Testis (tissue), 3 donors: ENCODE results near the gene RRP9. TPM values are rescaled to one million over a fixed set of nuclear protein-coding genes. Genes with fewer than 3 reads are reported as not detected.

Source experiments
- DNase-seq: peaks from one replicate; pipeline ENCODE4 v3.0.0-alpha.2; 2019
- H3K27ac ChIP-seq, 2 donors: fragments of 200-600 bp; sonication (generic); one replicate each; pipeline ENCODE4 v1.5.1; 2019
- H3K27me3 ChIP-seq: fragments of 200-600 bp; sonication (generic); one replicate; pipeline ENCODE4 v1.5.1; 2019
- H3K36me3 ChIP-seq: fragments of 200-600 bp; sonication (generic); one replicate; pipeline ENCODE4 v1.5.1; 2017; ENCODE audit warnings: low read depth; ENCODE audit errors: missing control alignments
- H3K4me1 ChIP-seq: fragments of 200-600 bp; sonication (generic); one replicate; pipeline ENCODE4 v1.5.1; 2019
- H3K4me3 ChIP-seq, 2 donors: fragments of 200-600 bp; sonication (generic); one replicate each; pipeline ENCODE4 v1.5.1; 2017 to 2019
- H3K9me3 ChIP-seq: fragments of 200-600 bp; sonication (generic); one replicate; pipeline ENCODE4 v1.5.1; 2017
- CTCF ChIP-seq, 3 experiments: fragments of 450-650 bp in 2 of 3; fragments of 200-600 bp in 1 of 3; sonication (generic) in 1 of 3; IDR thresholded peaks; one replicate each; pipeline ENCODE4 v1.5.1; 2016 to 2019; ENCODE audit warnings: antibody characterized with exemption in 3 of 3, mild to moderate bottlenecking in 2 of 3, moderate library complexity in 1 of 3
- POLR2A ChIP-seq: fragments of 450-650 bp; IDR thresholded peaks from one replicate; pipeline ENCODE4 v1.6.1; 2017; ENCODE audit warnings: antibody characterized with exemption, mild to moderate bottlenecking, moderate library complexity
- WGBS, 2 donors: methylation state at CpG; one replicate each; pipeline ENCODE4 v1.1.5; 2018; 5-methylcytosine and 5-hydroxymethylcytosine counted together
- intact Hi-C: fragments of 100-400 bp; cut with DNase I; formaldehyde crosslinking; loops from one replicate; pipeline ENCODE4 v1.15.1; 2023; ENCODE audit warnings: low total_unique reads
- polyA plus RNA-seq: library from polyadenylated mRNA; stranded (reverse); fragments of 350-450 nt; fragmentation: Illumina TruSeq; extraction: RNeasy Lipid Tissue Mini Kit (QIAGEN cat#74804); gene quantifications from one replicate; pipeline ENCODE4 v1.2.3, GENCODE V29; 2014; ENCODE audit warnings: low read depth, low replicate concordance; ENCODE audit not compliant: insufficient read depth
- total RNA-seq, 2 donors: library from RNA; depleted of rRNA; stranded (reverse); fragments of >200 nt; gene quantifications; one replicate each; pipeline ENCODE4 v1.2.3, GENCODE V29; 2016

The RRP9 gene
- total and polyA plus RNA-seq, 3 donors from 2014 or later, result 11.6 to 18.7 (median 18.1) TPM

GRCh38 chr3:51966016-51966415 lies 24.3 kb upstream of the RRP9 start:
- TF ChIP-seq CTCF (IDR thresholded peaks at IDR 0.05) (no peak), POLR2A (no peak)
- Histone ChIP-seq H3K36me3 (no peaks in the 10 kb centered on the region), H3K27me3 (no peaks in the 10 kb centered on the region), H3K27ac (no peak overlapping the region), H3K4me1 (peaks cover 45% of the 10 kb centered on the region), H3K4me3 (no peak overlapping the region), H3K9me3 (no peaks in the 10 kb centered on the region)
- intact Hi-C loops, result no loop called here
- DNase-seq, result no peak
- WGBS, 2 donors, result 75 to 80% methylated on average over 2 of the region's 2 CpGs

GRCh38 chr3:51964521-51964920 lies 22.8 kb upstream of the RRP9 start:
- no peak for DNase-seq
- H3K27ac ChIP-seq, result no peak overlapping the region
- H3K4me1 ChIP-seq, result peaks cover 45% of the 10 kb centered on the region
- no peaks in the 10 kb centered on the region for H3K36me3 ChIP-seq
- no peaks in the 10 kb centered on the region for H3K9me3 ChIP-seq
- H3K4me3 ChIP-seq, result no peak overlapping the region
- no peaks in the 10 kb centered on the region for H3K27me3 ChIP-seq
- WGBS, 2 donors, result 85 to 100% methylated on average over 2 to 4 of the region's 4 CpGs
- TF ChIP-seq POLR2A, result no peak
- TF ChIP-seq CTCF (IDR thresholded peaks at IDR 0.05), result no peak
- intact Hi-C loops, result no loop called here

GRCh38 chr3:51963951-51964451 lies 22.3 kb upstream of the RRP9 start:
- Histone ChIP-seq H3K27ac (peak overlapping the region in 1 of 2 donors; percentile 54), H3K36me3 (no peaks in the 10 kb centered on the region), H3K27me3 (no peaks in the 10 kb centered on the region), H3K4me1 (peaks cover 45% of the 10 kb centered on the region), H3K9me3 (no peaks in the 10 kb centered on the region), H3K4me3 (no peak overlapping the region)
- 58 to 60% methylated on average over 4 to 12 of the region's 12 CpGs for WGBS, 2 donors
- DNase-seq, result no peak
- TF ChIP-seq CTCF (IDR thresholded peaks at IDR 0.05) (no peak), POLR2A (no peak)
- intact Hi-C loops, result no loop called here

- peak overlapping the region in 1 of 2 donors; percentile 54 for H3K27ac ChIP-seq
- WGBS, 2 donors, result 57 to 69% methylated on average over 6 of the region's 6 CpGs
- intact Hi-C loops, result no loop called here
- H3K4me3 ChIP-seq, result no peak overlapping the region
- H3K36me3 ChIP-seq, result no peaks in the 10 kb centered on the region
- peak; percentile 80 for DNase-seq
- H3K9me3 ChIP-seq, result no peaks in the 10 kb centered on the region
- no peaks in the 10 kb centered on the region for H3K27me3 ChIP-seq
- no peak for TF ChIP-seq POLR2A
- no peak for TF ChIP-seq CTCF (IDR thresholded peaks at IDR 0.05)
- peaks cover 42% of the 10 kb centered on the region for H3K4me1 ChIP-seq
Measured at GRCh38 chr3:51962854-51963530, 21.3 kb upstream of the RRP9 start.
